HL-60 (cell line): Measurements from ENCODE around the gene DYNC1LI2.

Source experiments
- DNase-seq, 2 experiments: peaks; one replicate each; pipeline ENCODE4 v3.0.0-alpha.2; 2010 to 2020; ENCODE audit warnings: low read depth in 1 of 2, low spot score in 1 of 2
- H3K27ac ChIP-seq: fragments of 250-450 bp; sonication (Bioruptor Pico); replicated peaks from 2 replicates; pipeline ENCODE4 v1.5.1; 2020; ENCODE audit warnings: mild to moderate bottlenecking, moderate library complexity
- H3K27me3 ChIP-seq: fragments of 250-450 bp; sonication (Bioruptor Pico); 2 replicates; pipeline ENCODE4 v1.5.1; 2021; ENCODE audit warnings: mild to moderate bottlenecking, moderate library complexity; ENCODE audit not compliant: insufficient read depth, poor library complexity, severe bottlenecking
- H3K4me3 ChIP-seq: replicated peaks from 2 replicates; pipeline ENCODE4 v1.5.1; 2011; ENCODE audit warnings: mild to moderate bottlenecking, control low read depth, low read length; ENCODE audit not compliant: insufficient read depth
- GABPA ChIP-seq: IDR thresholded peaks from 2 replicates; pipeline ENCODE4 v1.6.1; 2012; ENCODE audit warnings: low read depth
- POLR2AphosphoS5 ChIP-seq: IDR thresholded peaks from 2 replicates; pipeline ENCODE4 v1.6.1; 2012; ENCODE audit warnings: low read depth
- SPI1 ChIP-seq: IDR thresholded peaks from 2 replicates; pipeline ENCODE4 v1.6.1; 2012; ENCODE audit warnings: low read depth, mild to moderate bottlenecking, borderline replicate concordance
- TF ChIP-seq, protein P1 (sequence below): IDR thresholded peaks from 2 replicates; pipeline ENCODE4 v1.6.1; 2012; ENCODE audit warnings: low read depth; ENCODE audit not compliant: insufficient replicate concordance
- TF ChIP-seq, protein P2 (sequence below): IDR thresholded peaks from one replicate; pipeline ENCODE4 v1.5.1; 2011; ENCODE audit warnings: low read length, control low read depth, inconsistent platforms; ENCODE audit not compliant: insufficient read depth

The DYNC1LI2 gene

DNA sequence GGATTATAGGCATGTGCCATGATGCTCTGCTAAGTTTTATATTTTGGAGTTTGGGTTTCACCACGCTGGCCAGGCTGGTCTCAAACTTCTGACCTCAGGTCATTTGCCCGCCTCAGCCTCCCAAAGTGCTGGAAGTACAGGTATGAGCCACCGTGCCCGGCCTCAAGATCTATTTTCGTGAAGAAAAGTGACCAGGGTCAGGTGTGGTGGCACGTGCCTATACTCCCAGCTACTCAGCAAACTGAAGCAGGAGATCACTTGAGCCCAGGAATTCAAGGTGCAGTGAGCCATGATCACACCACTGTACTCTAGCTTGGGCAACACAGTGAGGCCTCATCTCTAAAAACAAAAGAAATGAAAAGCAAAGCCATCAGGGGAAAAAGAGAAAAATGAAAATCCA is 73.6 kb downstream of the DYNC1LI2 start:
- no peak for DNase-seq
- Histone ChIP-seq H3K4me3 (no peak overlapping the region), H3K27ac (no peak overlapping the region), H3K27me3 (no peaks in the 10 kb centered on the region)
- TF ChIP-seq GABPA: no peak
- TF ChIP-seq, protein P1, sequence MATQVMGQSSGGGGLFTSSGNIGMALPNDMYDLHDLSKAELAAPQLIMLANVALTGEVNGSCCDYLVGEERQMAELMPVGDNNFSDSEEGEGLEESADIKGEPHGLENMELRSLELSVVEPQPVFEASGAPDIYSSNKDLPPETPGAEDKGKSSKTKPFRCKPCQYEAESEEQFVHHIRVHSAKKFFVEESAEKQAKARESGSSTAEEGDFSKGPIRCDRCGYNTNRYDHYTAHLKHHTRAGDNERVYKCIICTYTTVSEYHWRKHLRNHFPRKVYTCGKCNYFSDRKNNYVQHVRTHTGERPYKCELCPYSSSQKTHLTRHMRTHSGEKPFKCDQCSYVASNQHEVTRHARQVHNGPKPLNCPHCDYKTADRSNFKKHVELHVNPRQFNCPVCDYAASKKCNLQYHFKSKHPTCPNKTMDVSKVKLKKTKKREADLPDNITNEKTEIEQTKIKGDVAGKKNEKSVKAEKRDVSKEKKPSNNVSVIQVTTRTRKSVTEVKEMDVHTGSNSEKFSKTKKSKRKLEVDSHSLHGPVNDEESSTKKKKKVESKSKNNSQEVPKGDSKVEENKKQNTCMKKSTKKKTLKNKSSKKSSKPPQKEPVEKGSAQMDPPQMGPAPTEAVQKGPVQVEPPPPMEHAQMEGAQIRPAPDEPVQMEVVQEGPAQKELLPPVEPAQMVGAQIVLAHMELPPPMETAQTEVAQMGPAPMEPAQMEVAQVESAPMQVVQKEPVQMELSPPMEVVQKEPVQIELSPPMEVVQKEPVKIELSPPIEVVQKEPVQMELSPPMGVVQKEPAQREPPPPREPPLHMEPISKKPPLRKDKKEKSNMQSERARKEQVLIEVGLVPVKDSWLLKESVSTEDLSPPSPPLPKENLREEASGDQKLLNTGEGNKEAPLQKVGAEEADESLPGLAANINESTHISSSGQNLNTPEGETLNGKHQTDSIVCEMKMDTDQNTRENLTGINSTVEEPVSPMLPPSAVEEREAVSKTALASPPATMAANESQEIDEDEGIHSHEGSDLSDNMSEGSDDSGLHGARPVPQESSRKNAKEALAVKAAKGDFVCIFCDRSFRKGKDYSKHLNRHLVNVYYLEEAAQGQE: no peak
- TF ChIP-seq SPI1: no peak
- TF ChIP-seq POLR2AphosphoS5: no peak
- TF ChIP-seq, protein P2, sequence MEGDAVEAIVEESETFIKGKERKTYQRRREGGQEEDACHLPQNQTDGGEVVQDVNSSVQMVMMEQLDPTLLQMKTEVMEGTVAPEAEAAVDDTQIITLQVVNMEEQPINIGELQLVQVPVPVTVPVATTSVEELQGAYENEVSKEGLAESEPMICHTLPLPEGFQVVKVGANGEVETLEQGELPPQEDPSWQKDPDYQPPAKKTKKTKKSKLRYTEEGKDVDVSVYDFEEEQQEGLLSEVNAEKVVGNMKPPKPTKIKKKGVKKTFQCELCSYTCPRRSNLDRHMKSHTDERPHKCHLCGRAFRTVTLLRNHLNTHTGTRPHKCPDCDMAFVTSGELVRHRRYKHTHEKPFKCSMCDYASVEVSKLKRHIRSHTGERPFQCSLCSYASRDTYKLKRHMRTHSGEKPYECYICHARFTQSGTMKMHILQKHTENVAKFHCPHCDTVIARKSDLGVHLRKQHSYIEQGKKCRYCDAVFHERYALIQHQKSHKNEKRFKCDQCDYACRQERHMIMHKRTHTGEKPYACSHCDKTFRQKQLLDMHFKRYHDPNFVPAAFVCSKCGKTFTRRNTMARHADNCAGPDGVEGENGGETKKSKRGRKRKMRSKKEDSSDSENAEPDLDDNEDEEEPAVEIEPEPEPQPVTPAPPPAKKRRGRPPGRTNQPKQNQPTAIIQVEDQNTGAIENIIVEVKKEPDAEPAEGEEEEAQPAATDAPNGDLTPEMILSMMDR: no peak

DNA sequence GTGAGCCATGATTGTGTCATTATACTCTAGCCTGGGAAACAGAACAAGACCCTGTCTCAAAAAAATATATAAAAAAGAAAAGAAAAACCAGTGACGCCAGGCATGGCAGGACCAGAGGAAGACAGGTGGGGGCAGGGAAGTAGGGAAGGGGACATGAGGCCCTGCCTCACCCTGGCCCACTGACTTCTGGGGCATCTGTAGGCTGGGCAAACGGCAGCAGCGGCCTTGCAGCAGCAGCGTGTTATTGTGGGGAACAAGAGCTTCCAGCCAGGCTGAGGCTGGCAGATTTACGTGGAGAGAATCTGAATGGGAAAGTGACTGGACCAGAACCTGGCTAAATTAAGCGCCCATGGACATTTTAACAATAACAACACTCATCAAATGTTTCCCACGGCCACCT is 74.2 kb downstream of the DYNC1LI2 start:
- Histone ChIP-seq H3K27me3 (no peaks in the 10 kb centered on the region), H3K27ac (no peak overlapping the region), H3K4me3 (no peak overlapping the region)
- TF ChIP-seq, protein P2: no peak
- TF ChIP-seq, protein P1: no peak
- TF ChIP-seq GABPA (no peak), POLR2AphosphoS5 (no peak), SPI1 (no peak)
- DNase-seq: no peak

DNA sequence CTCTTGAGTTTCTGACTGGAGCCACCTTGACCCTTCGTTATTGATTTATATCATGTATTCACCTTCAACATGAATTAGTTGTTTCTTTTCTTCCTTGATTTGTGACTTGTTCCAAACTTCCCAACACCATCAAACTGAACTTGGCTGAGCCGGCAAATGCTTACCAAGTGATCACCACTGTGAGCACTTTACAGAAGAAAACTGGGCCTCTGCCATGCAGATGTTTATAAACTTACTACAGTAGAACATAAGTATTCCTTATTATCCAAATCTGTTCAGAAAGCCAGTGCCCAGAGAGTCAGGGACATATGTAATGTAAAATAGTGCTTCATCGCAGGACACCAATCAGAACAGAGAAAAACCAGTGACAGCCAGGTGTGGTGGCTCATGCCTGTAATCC is 74.8 kb downstream of the DYNC1LI2 start:
- Histone ChIP-seq H3K4me3 (no peak overlapping the region), H3K27me3 (no peaks in the 10 kb centered on the region), H3K27ac (no peak overlapping the region)
- DNase-seq: no peak
- TF ChIP-seq, protein P1: no peak
- TF ChIP-seq POLR2AphosphoS5 (no peak), GABPA (no peak), SPI1 (no peak)
- TF ChIP-seq, protein P2: no peak
